Middle frontal gyrus (tissue), 1 donor: ENCODE measurements around the gene TMEM63C.

Experiments
- DNase-seq: peaks from one replicate; pipeline ENCODE4 v3.0.0-alpha.2; 2015; ENCODE audit warnings: low spot score; ENCODE audit errors: extremely low spot score

The TMEM63C gene

GRCh38 chr14:77197988-77198387, 16.4 kb downstream of the TMEM63C start:
- no peak for DNase-seq

- DNase-seq = no peak
Observed at GRCh38 chr14:77198561-77198960, 17.0 kb downstream of the TMEM63C start.

- DNase-seq = no peak
Observed at GRCh38 chr14:77199590-77199989, 18.0 kb downstream of the TMEM63C start.

GRCh38 chr14:77200406-77200985, 18.9 kb downstream of the TMEM63C start:
- DNase-seq = no peak

GRCh38 chr14:77201696-77202095, 20.1 kb downstream of the TMEM63C start:
- DNase-seq = no peak

GRCh38 chr14:77203611-77204458, 22.2 kb downstream of the TMEM63C start:
- DNase-seq = no peak

GRCh38 chr14:77204459-77204771, 22.8 kb downstream of the TMEM63C start:
- no peak for DNase-seq

- no peak for DNase-seq
Observed at GRCh38 chr14:77204907-77205306, 23.3 kb downstream of the TMEM63C start.

- no peak for DNase-seq
Observed at GRCh38 chr14:77205566-77205965, 24.0 kb downstream of the TMEM63C start.

- no peak for DNase-seq
Observed at GRCh38 chr14:77206261-77206824, 24.7 kb downstream of the TMEM63C start.

GRCh38 chr14:77206877-77207389, 25.3 kb downstream of the TMEM63C start:
- DNase-seq = no peak

GRCh38 chr14:77208291-77208978, 26.8 kb downstream of the TMEM63C start:
- DNase-seq = no peak

- no peak for DNase-seq
Observed at GRCh38 chr14:77208979-77209318, 27.4 kb downstream of the TMEM63C start.

- no peak for DNase-seq
Observed at GRCh38 chr14:77212097-77212870, 30.7 kb downstream of the TMEM63C start.

GRCh38 chr14:77212943-77213678, 31.5 kb downstream of the TMEM63C start:
- DNase-seq = no peak

GRCh38 chr14:77213679-77214016, 32.0 kb downstream of the TMEM63C start:
- DNase-seq = no peak

- DNase-seq = no peak
Observed at GRCh38 chr14:77214216-77214615, 32.6 kb downstream of the TMEM63C start.

GRCh38 chr14:77217551-77217950, 36.0 kb downstream of the TMEM63C start:
- no peak for DNase-seq

GRCh38 chr14:77219591-77219990, 38.0 kb downstream of the TMEM63C start:
- DNase-seq = no peak

GRCh38 chr14:77220246-77221017, 38.8 kb downstream of the TMEM63C start:
- no peak for DNase-seq
